KG1 (cell line): Measurements from ENCODE around the gene MRPL19.

Experiments used
- DNase-seq: peaks from one replicate; lab custom pipeline; 2025; lab: John Stamatoyannopoulos, UW

MRPL19 gene

GRCh38 chr2:75736276-75736675, 89.7 kb downstream of the MRPL19 start:
- no peak for DNase-seq

DNA sequence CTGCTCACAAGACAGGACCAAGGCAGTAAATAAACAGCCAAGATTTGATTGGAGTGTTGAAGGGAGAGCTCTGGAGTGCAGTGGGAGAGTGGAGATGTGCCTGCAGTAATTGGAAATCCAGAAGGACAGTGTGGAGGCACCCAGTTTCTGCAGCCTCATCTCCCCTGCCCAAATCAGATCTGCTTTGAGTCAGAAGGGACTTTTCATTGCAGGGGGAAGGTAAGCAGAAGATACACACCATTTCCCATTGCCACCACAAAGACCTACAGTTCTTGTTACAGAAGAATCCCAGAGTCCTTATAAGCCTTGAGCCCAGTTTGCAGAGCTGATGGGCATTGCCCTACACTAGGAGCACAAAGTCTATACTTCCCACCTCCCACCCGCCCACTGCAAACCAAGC, 91.4 kb downstream of the MRPL19 start:
- DNase-seq: no peak
